Measurements from ENCODE around the gene UBE2I.
"Not testable (repeated sequence)": the region's sequence is repeated elsewhere in the genome, so short reads cannot be mapped to it uniquely, and the experiment has no call there.

Gene UBE2I

GRCh38 chr16:1293921-1294656, 15.3 kb upstream of the UBE2I start:
- DNase-seq = no peak

- DNase-seq = no peak
Observed at GRCh38 chr16:1295465-1295864, 14.0 kb upstream of the UBE2I start.

GRCh38 chr16:1296688-1297017, 12.8 kb upstream of the UBE2I start:
- not testable (repeated sequence) for DNase-seq

GRCh38 chr16:1297018-1297696, 12.3 kb upstream of the UBE2I start:
- DNase-seq = peak; percentile 22

- no peak for DNase-seq
Observed at GRCh38 chr16:1298406-1298805, 11.0 kb upstream of the UBE2I start.

- no peak for DNase-seq
Observed at GRCh38 chr16:1299012-1299867, 10.2 kb upstream of the UBE2I start.

GRCh38 chr16:1299868-1300203, 9.6 kb upstream of the UBE2I start:
- DNase-seq = no peak

- DNase-seq = no peak
Observed at GRCh38 chr16:1300664-1301476, 8.6 kb upstream of the UBE2I start.

GRCh38 chr16:1301562-1301961, 7.9 kb upstream of the UBE2I start:
- DNase-seq = no peak

- DNase-seq = no peak
Observed at GRCh38 chr16:1305823-1306222, 3.6 kb upstream of the UBE2I start.

- no peak for DNase-seq
Observed at GRCh38 chr16:1306334-1306733, 3.1 kb upstream of the UBE2I start.

- no peak for DNase-seq
Observed at GRCh38 chr16:1308036-1308976, 1.1 kb upstream of the UBE2I start.

GRCh38 chr16:1309888-1310831, 724 bp downstream of the UBE2I start:
- no peak for DNase-seq

- DNase-seq = no peak
Observed at GRCh38 chr16:1310832-1311200, 1.4 kb downstream of the UBE2I start.

GRCh38 chr16:1311212-1311737, 1.8 kb downstream of the UBE2I start:
- no peak for DNase-seq

- DNase-seq = no peak
Observed at GRCh38 chr16:1311738-1312466, 2.5 kb downstream of the UBE2I start.

GRCh38 chr16:1312467-1312816, 3.0 kb downstream of the UBE2I start:
- DNase-seq = no peak

- DNase-seq = no peak
Observed at GRCh38 chr16:1312903-1313302, 3.5 kb downstream of the UBE2I start.

GRCh38 chr16:1313721-1314369, 4.4 kb downstream of the UBE2I start:
- no peak for DNase-seq
